ENCODE results near the gene OLA1.

OLA1 gene

GRCh38 chr2:174124181-174124580, 124.2 kb downstream of the OLA1 start:
- TF ChIP-seq ZNF274 (IDR thresholded peaks at IDR 0.05; ENCODE audit: low read depth, low read length) (no peak), SUZ12 (IDR thresholded peaks at IDR 0.05; ENCODE audit: extremely low read depth, insufficient read depth, insufficient read length) (no peak), YY1 (IDR thresholded peaks at IDR 0.05; ENCODE audit: insufficient read depth, insufficient read length) (no peak)
- peak; percentile 51 for DNase-seq (ENCODE audit: low read depth, low spot score)
- Histone ChIP-seq H3K36me3 (ENCODE audit: insufficient read depth, insufficient read length, low read length) (peaks cover 5% of the 10 kb centered on the region), H3K27me3 (ENCODE audit: insufficient read depth, insufficient read length) (no peaks in the 10 kb centered on the region), H3K9ac (ENCODE audit: insufficient read length, low read depth) (no peak overlapping the region), H3K9me3 (ENCODE audit: insufficient read depth, low read length) (no peaks in the 10 kb centered on the region), H3K4me3 (ENCODE audit: insufficient read length, low read depth) (no peak overlapping the region), H3K4me1 (ENCODE audit: insufficient read depth, insufficient read length) (no peaks in the 10 kb centered on the region)

- Histone ChIP-seq H3K27me3 (ENCODE audit: insufficient read depth, insufficient read length) (no peaks in the 10 kb centered on the region), H3K4me3 (ENCODE audit: insufficient read length, low read depth) (no peak overlapping the region), H3K9ac (ENCODE audit: insufficient read length, low read depth) (no peak overlapping the region), H3K36me3 (ENCODE audit: insufficient read depth, insufficient read length, low read length) (peaks cover 5% of the 10 kb centered on the region), H3K4me1 (ENCODE audit: insufficient read depth, insufficient read length) (no peaks in the 10 kb centered on the region), H3K9me3 (ENCODE audit: insufficient read depth, low read length) (no peaks in the 10 kb centered on the region)
- no peak for TF ChIP-seq YY1 (IDR thresholded peaks at IDR 0.05; ENCODE audit: insufficient read depth, insufficient read length)
- TF ChIP-seq SUZ12 (IDR thresholded peaks at IDR 0.05; ENCODE audit: extremely low read depth, insufficient read depth, insufficient read length): no peak
- DNase-seq (ENCODE audit: low read depth, low spot score): no peak
Measured at GRCh38 chr2:174122185-174122584, 126.1 kb downstream of the OLA1 start.

DNA sequence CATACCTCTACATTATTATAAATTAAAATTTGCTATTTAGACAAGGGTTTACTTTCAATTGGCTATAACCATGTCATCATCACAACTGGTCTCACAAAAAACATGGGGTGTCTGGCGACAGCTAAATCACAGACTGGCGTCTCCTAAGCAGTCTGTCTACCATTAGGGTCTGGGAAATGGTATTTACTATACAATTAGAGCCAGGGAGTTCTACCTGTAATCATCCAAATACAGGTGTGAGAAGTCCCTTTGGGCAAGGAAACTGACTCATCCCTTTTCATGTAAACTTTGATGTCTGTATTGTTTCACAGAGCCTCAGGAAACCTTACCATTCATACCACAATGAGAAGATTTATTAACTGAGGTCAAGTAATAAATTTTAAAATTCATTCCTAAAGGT, 126.7 kb downstream of the OLA1 start:
- no peak for DNase-seq (ENCODE audit: low read depth, low spot score)
- H3K36me3 ChIP-seq (ENCODE audit: insufficient read depth, insufficient read length, low read length): peaks cover 5% of the 10 kb centered on the region
- H3K4me1 ChIP-seq (ENCODE audit: insufficient read depth, insufficient read length): no peaks in the 10 kb centered on the region
- no peaks in the 10 kb centered on the region for H3K27me3 ChIP-seq (ENCODE audit: insufficient read depth, insufficient read length)
- no peaks in the 10 kb centered on the region for H3K9me3 ChIP-seq (ENCODE audit: insufficient read depth, low read length)
- no peak overlapping the region for H3K4me3 ChIP-seq (ENCODE audit: insufficient read length, low read depth)
- TF ChIP-seq ZNF274 (IDR thresholded peaks at IDR 0.05; ENCODE audit: low read depth, low read length) (no peak), YY1 (IDR thresholded peaks at IDR 0.05; ENCODE audit: insufficient read depth, insufficient read length) (no peak), SUZ12 (IDR thresholded peaks at IDR 0.05; ENCODE audit: extremely low read depth, insufficient read depth, insufficient read length) (no peak)
- no peak overlapping the region for H3K9ac ChIP-seq (ENCODE audit: insufficient read length, low read depth)

- no peaks in the 10 kb centered on the region for H3K9me3 ChIP-seq (ENCODE audit: insufficient read depth, low read length)
- peaks cover 5% of the 10 kb centered on the region for H3K36me3 ChIP-seq (ENCODE audit: insufficient read depth, insufficient read length, low read length)
- no peaks in the 10 kb centered on the region for H3K27me3 ChIP-seq (ENCODE audit: insufficient read depth, insufficient read length)
- no peaks in the 10 kb centered on the region for H3K4me1 ChIP-seq (ENCODE audit: insufficient read depth, insufficient read length)
- no peak for DNase-seq (ENCODE audit: low read depth, low spot score)
- H3K9ac ChIP-seq (ENCODE audit: insufficient read length, low read depth): no peak overlapping the region
- TF ChIP-seq ZNF274 (IDR thresholded peaks at IDR 0.05; ENCODE audit: low read depth, low read length): no peak
- no peak for TF ChIP-seq YY1 (IDR thresholded peaks at IDR 0.05; ENCODE audit: insufficient read depth, insufficient read length)
- no peak for TF ChIP-seq SUZ12 (IDR thresholded peaks at IDR 0.05; ENCODE audit: extremely low read depth, insufficient read depth, insufficient read length)
- no peak overlapping the region for H3K4me3 ChIP-seq (ENCODE audit: insufficient read length, low read depth)
Measured at GRCh38 chr2:174121175-174121574, 127.2 kb downstream of the OLA1 start.

GRCh38 chr2:174120346-174120745, 128.0 kb downstream of the OLA1 start:
- H3K9me3 ChIP-seq (ENCODE audit: insufficient read depth, low read length): no peaks in the 10 kb centered on the region
- no peak overlapping the region for H3K9ac ChIP-seq (ENCODE audit: insufficient read length, low read depth)
- H3K4me3 ChIP-seq (ENCODE audit: insufficient read length, low read depth): no peak overlapping the region
- H3K27me3 ChIP-seq (ENCODE audit: insufficient read depth, insufficient read length): no peaks in the 10 kb centered on the region
- no peak for DNase-seq (ENCODE audit: low read depth, low spot score)
- H3K36me3 ChIP-seq (ENCODE audit: insufficient read depth, insufficient read length, low read length): peaks cover 5% of the 10 kb centered on the region
- no peaks in the 10 kb centered on the region for H3K4me1 ChIP-seq (ENCODE audit: insufficient read depth, insufficient read length)
- TF ChIP-seq YY1 (IDR thresholded peaks at IDR 0.05; ENCODE audit: insufficient read depth, insufficient read length) (no peak), ZNF274 (IDR thresholded peaks at IDR 0.05; ENCODE audit: low read depth, low read length) (no peak), SUZ12 (IDR thresholded peaks at IDR 0.05; ENCODE audit: extremely low read depth, insufficient read depth, insufficient read length) (no peak)

DNA sequence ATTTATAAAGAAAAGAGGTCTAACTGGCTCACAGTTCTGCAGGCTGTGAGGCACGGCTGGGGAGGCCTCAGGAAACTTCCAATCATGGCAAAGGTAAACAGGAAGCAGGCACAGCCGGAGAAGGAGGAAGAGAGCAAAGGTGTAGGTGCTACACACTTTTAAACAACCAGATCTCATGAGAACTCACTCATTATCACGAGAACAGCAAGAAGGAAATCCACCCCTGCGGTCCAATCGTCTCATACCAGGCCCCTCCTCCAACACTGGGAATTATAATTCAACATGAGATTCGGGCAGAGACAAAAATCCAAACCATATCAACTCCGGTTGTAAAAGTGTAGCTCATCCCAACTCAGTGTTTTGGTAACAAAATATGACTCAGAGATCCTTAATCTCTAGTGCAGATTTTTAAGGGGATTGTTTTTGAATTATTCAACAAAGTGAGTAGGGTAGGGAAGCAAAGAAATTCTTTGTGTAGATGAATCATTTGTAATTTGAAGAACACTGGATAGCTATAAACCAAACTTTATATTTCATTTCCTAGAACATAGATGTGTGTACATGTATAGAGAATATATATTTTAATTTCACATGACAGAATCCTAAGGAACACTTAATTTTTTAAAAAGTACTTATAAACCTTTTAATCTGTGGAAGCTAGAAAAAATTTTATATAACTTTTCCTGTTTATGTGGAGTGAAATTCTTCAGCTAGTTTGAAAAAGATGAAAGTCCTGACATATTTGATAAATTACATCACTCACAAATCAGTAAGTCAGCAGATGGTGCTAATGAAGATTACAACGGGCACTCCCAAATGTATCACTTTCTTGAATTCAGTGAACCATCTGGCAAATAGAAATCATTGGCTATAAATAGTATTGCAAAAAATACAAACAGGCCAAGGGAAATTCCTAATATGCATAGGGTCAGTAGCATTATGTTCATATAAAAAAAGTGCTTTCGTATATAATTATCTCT, 130.1 kb downstream of the OLA1 start:
- DNase-seq (ENCODE audit: low read depth, low spot score): no peak
- no peak for TF ChIP-seq YY1 (IDR thresholded peaks at IDR 0.05; ENCODE audit: insufficient read depth, insufficient read length)
- TF ChIP-seq ZNF274 (IDR thresholded peaks at IDR 0.05; ENCODE audit: low read depth, low read length): no peak
- TF ChIP-seq SUZ12 (IDR thresholded peaks at IDR 0.05; ENCODE audit: extremely low read depth, insufficient read depth, insufficient read length): no peak
- Histone ChIP-seq H3K9ac (ENCODE audit: insufficient read length, low read depth) (no peak overlapping the region), H3K9me3 (ENCODE audit: insufficient read depth, low read length) (no peaks in the 10 kb centered on the region), H3K4me1 (ENCODE audit: insufficient read depth, insufficient read length) (no peaks in the 10 kb centered on the region), H3K4me3 (ENCODE audit: insufficient read length, low read depth) (no peak overlapping the region), H3K27me3 (ENCODE audit: insufficient read depth, insufficient read length) (no peaks in the 10 kb centered on the region), H3K36me3 (ENCODE audit: insufficient read depth, insufficient read length, low read length) (peaks cover 8% of the 10 kb centered on the region)

- DNase-seq (ENCODE audit: low read depth, low spot score): no peak
- H3K4me3 ChIP-seq (ENCODE audit: insufficient read length, low read depth): no peak overlapping the region
- TF ChIP-seq YY1 (IDR thresholded peaks at IDR 0.05; ENCODE audit: insufficient read depth, insufficient read length) (no peak), ZNF274 (IDR thresholded peaks at IDR 0.05; ENCODE audit: low read depth, low read length) (no peak), SUZ12 (IDR thresholded peaks at IDR 0.05; ENCODE audit: extremely low read depth, insufficient read depth, insufficient read length) (no peak)
- no peaks in the 10 kb centered on the region for H3K27me3 ChIP-seq (ENCODE audit: insufficient read depth, insufficient read length)
- H3K9ac ChIP-seq (ENCODE audit: insufficient read length, low read depth): no peak overlapping the region
- H3K4me1 ChIP-seq (ENCODE audit: insufficient read depth, insufficient read length): no peaks in the 10 kb centered on the region
- peaks cover 6% of the 10 kb centered on the region for H3K36me3 ChIP-seq (ENCODE audit: insufficient read depth, insufficient read length, low read length)
- H3K9me3 ChIP-seq (ENCODE audit: insufficient read depth, low read length): no peaks in the 10 kb centered on the region
Measured at GRCh38 chr2:174112073-174112472, 136.3 kb downstream of the OLA1 start.
